HCEC 1CT (cell line): ENCODE data around the gene FUOM.
"Not testable (repeated sequence)": the region's sequence is repeated elsewhere in the genome, so short reads cannot be mapped to it uniquely, and the experiment has no call there.

Source experiments
- DNase-seq: peaks from one replicate; pipeline ENCODE4 v3.0.0-alpha.2; 2017

FUOM gene

DNA sequence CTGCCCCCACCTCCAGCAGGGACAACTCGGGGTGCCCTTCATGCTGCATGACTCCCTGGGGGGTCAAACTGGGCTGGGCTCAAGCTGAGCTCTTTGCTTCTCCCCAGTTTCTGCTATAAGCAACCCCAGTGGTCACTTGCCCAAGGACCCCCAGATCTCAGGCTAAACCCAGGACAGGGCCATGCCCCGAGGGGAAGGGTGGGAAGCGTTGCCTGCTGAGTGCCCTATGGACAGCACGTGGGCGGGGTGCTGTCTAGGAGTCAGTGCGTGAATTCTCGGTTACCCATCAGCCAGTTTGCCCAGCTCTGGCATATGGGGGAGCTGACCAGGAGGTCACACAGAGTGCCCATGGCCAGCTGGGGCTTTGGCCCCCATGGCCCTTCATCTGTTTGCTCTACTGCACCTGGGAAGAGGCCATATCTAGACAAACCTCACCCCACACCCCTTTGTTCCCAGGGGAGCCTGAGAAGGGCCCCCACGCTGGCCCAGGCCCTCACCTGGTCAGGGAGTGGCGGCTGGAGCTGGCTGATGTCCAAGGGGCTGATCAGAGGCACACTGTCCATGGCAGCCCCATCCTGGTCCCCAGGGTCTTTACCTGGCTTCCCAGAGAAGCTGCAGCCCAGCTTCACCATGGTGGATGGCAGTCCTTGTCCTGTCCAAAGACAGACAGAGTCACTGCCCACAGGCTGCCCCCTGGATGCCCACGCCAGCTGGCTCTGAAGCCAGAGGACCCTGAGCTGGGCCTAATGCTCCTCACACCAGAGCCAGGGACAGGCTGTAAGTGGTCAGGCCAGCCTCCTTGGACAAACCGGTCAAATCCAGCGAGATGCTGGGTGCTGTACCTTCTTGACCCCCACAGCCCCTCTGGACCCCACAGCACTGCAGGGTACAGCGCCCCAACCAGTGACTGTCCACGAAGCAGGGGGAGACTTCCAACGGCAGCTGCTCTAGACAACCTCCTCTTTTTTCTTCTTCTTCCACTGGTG lies 29.2 kb downstream of the FUOM start:
- no peak for DNase-seq

GRCh38 chr10:133327651-133328357 lies 30.0 kb downstream of the FUOM start:
- DNase-seq, result no peak

DNA sequence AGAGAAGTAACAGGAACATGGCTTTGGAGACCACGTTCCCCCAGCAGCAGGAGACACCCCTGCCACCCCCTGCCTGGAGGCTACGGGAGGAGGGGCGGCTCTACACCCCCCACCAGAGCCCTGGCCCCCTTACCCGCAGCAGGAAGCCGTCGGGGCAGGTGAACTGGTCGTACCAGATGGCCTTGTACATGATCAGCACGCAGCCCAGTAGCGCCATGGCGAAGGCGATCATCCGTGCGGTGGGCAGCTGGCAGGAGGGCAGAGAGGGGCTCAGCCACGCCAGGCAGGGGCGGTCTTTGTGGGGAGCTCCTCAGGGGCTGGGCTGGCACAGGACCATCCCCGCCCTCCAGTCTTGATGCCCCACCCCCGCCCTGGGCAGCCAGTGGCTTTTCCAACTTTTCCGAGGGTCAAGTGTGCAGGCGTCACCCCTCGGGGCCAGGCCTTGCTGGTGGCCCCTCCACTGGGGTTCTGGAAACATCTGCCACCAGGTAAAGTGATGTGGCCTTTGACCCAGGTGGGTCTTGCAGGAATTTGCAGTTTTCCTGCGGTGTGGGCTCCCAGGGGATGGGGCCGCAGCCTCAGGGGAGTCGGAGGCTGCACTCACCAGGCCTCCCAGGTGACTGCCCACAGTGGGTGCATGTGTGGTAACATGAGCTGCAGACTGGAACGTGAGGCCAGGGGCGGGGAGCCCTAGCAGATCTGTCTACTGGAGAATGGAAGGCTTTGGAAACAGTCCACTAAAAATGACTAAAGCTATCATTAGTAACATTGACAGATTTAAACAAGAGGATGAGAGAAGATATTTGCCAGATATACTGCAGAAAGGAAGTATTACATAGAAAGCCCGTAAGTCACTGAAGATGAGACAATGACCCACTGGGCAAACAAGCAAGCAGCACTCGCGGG lies 30.8 kb downstream of the FUOM start:
- peak; percentile 25 for DNase-seq

GRCh38 chr10:133326223-133326551 lies 31.6 kb downstream of the FUOM start:
- no peak for DNase-seq

DNA sequence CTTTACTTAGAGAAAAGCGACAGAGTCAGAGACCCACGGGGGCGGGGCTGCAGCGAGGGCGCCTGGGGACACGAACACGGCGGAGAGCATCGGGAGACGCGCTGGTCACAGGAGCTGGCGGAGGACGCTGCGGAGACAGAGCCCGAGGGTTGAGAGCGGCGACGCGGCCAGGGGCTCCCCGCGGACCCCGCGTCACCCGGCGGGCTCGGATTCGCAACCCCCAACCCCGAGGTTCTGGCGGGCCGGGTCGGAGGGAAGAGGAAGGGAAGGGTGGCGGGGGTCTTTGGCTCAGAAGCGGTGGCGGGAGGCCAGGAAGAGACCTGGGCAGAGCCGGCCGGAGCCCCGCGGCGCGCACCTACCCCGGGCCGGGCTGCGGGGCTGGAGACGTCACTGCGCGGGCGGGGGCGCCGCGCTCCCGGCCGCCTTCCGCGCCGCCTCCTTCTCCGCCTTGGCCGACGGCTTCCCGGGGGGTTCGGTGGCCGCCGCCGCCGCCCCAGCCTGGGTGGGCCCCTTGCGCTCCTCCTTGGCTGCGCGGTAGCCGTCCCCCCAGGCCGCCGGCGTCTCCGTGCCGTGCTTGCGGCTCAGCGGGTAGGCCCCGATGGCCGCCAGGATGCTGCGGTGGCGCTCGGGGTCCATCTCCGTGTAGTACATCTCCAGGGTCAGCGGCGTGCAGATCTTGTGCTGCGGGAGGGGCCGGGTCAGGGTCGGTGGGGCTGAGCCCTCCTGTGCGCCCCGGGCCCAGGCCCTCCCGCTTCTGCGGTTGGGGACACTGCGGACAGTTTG lies 32.2 kb downstream of the FUOM start:
- DNase-seq, result no peak

DNA sequence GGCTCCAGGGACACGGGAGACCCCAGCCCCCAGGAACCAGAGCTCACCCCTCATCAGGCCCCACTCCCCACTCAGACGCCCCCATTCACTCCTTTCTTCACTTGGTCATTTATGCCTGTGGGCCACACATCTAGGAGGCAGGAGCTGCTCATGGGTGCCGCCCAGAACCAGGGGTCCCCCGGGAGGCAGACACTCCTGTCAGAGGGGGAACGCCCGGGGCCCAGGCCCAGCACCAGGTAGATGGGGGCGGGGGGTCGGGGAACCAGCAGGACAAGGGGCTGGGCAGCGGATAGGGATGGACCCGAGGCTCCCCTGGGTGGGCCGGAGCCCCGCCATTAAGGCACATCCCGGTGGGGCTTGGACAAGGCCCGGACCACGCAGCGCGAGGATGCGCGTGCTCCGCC lies 33.0 kb downstream of the FUOM start:
- no peak for DNase-seq

- DNase-seq, result peak; percentile 13
Measured at GRCh38 chr10:133324198-133324792, 33.5 kb downstream of the FUOM start.

- DNase-seq, result not testable (repeated sequence)
Measured at GRCh38 chr10:133322064-133322709, 35.6 kb downstream of the FUOM start.

GRCh38 chr10:133320852-133321422 lies 36.9 kb downstream of the FUOM start:
- DNase-seq, result not testable (repeated sequence)

DNA sequence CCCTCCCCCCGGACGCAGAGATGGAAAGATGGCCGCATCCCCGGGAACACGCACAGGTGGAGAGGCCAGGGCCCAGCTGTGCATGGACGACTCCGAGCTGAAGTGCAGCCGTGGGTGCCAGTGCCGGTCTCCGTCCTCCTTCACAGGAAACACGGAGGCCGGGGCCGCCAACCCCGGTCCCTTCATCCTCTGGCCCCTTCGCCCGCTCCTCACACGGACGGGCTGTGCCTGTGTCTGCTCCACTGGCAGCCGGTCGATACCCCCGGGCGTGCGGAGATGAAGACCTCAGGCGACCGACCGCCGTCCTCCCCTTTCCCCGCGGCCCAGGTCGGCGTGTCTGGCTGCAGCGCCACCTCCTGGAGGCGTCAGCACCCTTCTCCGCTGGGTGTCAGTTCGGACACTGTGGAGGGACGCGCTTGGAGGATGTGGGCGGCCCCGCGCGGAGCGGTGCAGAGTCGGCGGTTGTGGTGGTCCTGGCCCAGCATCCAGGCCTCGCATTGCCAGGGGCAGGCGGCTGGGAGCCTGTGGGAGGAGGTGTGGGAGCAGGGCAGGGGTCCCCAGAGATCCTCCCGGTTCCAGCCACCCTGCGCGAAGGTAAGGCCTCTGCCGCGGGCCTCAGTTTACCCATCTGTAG lies 39.2 kb downstream of the FUOM start:
- DNase-seq, result peak; percentile 27

DNA sequence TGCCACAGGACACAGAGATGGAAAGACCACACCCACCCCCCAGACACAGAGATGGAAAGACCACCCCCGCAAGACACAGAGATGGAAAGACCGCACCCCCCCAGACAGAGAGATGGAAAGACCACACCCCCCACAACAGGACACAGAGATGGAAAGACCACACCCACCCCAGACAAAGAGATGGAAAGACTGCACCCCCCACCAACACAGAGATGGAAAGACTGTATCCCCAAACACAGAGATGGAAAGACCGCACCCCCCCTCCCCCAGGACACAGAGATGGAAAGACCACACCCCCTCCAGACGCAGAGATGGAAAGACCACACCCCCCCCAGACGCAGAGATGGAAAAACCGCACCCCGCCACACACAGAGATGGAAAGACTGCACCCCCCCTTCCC lies 41.1 kb downstream of the FUOM start:
- no peak for DNase-seq

DNA sequence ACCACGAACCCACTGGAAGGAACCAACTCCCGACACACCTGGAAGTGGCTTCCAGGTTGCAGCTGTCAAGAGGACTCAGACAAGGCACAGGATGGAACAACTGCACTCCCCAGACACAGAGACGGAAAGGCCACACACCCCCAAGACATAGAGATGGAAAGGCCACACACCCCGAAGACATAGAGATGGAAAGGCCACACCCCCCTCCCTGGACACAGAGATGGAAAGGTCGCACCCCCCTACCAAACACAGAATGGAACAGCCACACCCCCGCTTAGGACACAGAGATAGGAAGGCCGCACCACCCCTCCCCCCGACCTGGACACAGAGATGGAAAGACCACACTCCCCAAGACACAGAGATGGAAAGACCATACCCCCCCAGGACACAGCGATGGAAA lies 41.6 kb downstream of the FUOM start:
- DNase-seq, result no peak

- peak; percentile 24 for DNase-seq
Measured at GRCh38 chr10:133315847-133316246, 42.0 kb downstream of the FUOM start.

GRCh38 chr10:133314911-133315310 lies 42.9 kb downstream of the FUOM start:
- DNase-seq, result no peak

- DNase-seq, result no peak
Measured at GRCh38 chr10:133313192-133313591, 44.6 kb downstream of the FUOM start.

GRCh38 chr10:133312769-133313145 lies 45.1 kb downstream of the FUOM start:
- no peak for DNase-seq

- DNase-seq, result no peak
Measured at GRCh38 chr10:133312016-133312768, 45.6 kb downstream of the FUOM start.

DNA sequence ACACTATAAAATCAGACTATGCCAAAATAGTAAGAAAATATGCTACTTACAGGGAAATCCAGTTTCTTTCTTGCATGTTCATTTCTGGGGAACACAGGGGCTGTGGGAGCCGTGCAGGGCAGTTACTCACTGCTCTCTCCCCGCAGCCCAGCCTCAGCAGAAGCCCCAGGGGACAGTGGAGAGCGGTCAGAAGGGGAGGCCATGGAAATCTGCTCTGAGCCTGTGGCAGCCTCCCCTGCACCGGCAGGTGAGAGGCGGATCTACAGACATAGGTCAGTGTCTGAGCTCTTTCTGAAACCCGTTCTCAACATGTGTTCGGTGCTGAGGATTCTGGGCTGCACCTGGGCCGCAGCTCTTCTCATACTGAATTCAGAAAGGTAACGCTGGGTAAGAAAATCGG lies 46.2 kb downstream of the FUOM start:
- no peak for DNase-seq

GRCh38 chr10:133310789-133311188 lies 47.0 kb downstream of the FUOM start:
- no peak for DNase-seq

DNA sequence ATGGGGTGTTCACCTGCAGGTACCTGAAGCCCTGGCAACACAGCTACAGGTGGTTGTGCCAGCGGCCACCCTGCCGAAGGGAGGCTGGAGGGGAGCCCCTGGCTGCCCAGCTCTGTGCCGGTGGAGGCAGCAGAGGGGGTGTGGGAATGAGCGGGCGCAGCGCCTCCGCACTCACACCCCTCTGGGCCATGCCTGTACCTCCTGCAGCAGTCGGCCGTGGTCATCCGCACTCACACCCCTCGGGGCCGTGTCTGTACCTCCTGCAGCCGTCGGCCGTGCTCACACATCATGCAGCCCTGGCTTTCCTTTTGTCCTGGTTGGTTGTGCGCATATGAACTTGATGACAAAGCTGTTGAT lies 47.4 kb downstream of the FUOM start:
- no peak for DNase-seq
